HT1080 (cell line): ENCODE measurements around the gene GLRX5. TPM values are rescaled to one million over a fixed set of nuclear protein-coding genes. Genes with fewer than 3 reads are reported as not detected.

Experiments
- DNase-seq: peaks from one replicate; pipeline ENCODE4 v3.0.0-alpha.2; 2015; ENCODE audit warnings: low read depth
- polyA plus RNA-seq, 2 experiments: library from polyadenylated mRNA; depleted of rRNA; stranded (reverse); fragments of >200 nt; gene quantifications; 2 replicates each; pipeline ENCODE4 v1.2.3, GENCODE V29; 2015
- total RNA-seq: library from RNA; depleted of rRNA; stranded (reverse); fragments of >200 nt; shearing (Covaris generic); gene quantifications from 2 replicates; pipeline ENCODE4 v1.2.3, GENCODE V29; 2014; rRNA removed

Gene GLRX5
- total RNA-seq = 112 and 114 TPM in 2 replicates
- polyA plus RNA-seq (2015; cell fraction: cytosol; rRNA removed) = 65.5 and 67.0 TPM in 2 replicates
- 14.3 and 14.4 TPM in 2 replicates for polyA plus RNA-seq (2015; cell fraction: nucleus; rRNA removed)

DNA sequence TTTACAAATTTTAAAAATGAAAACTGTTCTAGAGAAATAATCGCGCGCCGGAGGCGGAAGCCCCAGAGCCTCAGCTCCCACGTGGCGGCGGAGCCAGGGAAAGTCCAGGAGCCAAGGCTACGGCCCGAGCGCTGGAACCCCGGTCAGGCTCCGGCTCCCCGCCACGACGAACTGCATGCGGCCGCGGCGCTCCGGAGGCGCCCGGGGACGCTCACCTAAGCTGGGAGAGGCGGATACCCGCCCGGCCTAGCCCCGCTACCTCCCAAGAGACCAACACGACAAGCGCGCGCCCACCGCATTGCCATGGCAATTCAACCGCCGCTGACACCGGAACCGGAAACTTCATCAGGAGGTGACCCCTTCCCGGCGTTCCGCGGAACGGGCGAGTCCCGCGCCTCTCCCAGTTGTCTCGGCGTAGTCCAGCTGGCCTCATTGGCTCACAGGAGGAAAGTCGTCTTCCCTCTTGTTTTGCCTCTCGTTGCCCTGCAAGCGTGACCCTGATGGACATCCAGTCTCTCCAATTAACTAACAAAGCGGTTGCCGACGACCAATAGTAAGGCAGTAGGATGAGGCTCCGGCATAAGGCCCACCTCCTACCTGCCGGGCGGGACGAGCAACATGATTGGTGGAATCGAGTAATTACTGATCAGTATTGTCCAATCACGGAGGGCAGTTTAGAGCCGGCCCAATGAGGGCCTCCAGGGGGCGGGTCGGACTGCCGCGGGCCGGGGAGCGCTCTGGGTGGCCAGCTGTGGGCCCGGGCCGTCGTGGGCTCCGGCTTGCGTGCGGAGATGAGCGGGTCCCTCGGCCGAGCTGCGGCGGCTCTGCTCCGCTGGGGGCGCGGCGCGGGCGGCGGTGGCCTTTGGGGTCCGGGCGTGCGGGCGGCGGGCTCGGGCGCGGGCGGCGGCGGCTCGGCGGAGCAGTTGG is at the start of gene GLRX5:
Gene GLRX5 (plus strand): TSS at position 752 of the 927 bp plus-strand sequence. CDS start 40 bp downstream, at position 792.
- peak; percentile 100 for DNase-seq

DNA sequence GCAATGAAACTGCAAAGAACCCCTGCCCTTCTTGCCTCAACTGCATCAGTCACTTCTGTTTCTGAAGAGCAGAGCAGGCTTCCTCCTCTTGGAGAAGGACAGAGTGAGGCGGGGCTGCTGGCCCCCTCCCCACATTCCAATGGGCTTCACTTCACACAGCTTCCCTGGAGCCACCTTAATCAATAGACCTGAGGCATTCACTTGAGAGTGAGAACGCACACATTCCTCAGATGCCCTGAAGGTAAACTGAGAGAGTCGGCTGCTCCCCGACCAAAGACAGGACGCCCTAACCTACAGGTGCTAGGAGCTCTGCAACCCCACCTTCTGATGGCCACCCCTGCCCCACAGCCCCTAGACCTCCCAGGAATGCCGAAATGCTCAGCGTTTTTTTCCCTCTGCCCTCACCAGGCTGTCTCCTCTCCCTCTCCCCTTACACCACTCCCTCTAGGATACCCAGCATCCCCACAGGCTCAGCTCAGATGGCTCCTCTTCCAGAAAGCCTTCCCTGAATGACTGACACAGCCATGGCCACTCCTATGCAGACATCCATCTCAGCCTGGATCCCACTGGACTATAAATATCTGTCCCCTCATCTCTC is 49.5 kb upstream of the GLRX5 start:
- no peak for DNase-seq

DNA sequence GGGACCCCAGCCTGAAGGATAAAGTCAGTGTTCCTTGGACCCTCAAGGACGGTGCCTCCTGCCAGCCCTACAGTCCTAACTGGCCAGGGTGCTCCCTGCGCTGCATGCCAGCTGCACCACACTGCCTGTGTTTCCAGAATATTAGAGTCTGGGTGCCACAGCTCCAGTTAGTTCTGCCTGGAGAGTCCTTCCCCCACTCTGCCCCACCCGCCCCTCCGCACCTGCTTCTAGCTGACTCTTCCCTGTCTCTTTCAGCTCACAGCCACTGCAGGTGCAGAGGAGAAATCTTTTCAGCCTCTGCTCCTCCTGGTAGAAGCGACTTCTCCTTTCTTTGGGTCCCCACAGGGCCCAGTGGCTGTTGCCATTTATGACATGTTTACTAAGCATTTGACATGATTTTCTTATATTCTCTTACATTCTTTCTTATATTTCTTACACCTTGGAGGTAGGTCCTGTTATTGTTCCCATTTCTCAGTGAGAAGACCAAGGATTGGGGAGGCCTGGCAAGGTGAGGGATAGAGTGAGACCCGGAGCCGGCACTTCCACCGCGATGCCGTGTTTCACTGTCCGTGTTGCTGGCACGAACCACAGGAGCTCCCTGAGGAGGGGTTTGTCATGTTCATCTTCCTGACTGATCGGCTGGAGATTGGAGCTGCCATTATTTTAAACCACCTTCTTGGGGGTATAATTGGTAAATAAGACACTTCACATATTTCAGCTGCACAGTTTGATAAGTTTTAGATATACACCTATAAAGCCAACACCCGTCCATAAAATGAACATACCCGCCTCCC is 47.8 kb upstream of the GLRX5 start:
- DNase-seq = no peak

- no peak for DNase-seq
These were observed 47.2 kb upstream of the GLRX5 start for GRCh38 chr14:95487669-95488084.

- DNase-seq = no peak
These were observed 46.3 kb upstream of the GLRX5 start for GRCh38 chr14:95488376-95489213.

DNA sequence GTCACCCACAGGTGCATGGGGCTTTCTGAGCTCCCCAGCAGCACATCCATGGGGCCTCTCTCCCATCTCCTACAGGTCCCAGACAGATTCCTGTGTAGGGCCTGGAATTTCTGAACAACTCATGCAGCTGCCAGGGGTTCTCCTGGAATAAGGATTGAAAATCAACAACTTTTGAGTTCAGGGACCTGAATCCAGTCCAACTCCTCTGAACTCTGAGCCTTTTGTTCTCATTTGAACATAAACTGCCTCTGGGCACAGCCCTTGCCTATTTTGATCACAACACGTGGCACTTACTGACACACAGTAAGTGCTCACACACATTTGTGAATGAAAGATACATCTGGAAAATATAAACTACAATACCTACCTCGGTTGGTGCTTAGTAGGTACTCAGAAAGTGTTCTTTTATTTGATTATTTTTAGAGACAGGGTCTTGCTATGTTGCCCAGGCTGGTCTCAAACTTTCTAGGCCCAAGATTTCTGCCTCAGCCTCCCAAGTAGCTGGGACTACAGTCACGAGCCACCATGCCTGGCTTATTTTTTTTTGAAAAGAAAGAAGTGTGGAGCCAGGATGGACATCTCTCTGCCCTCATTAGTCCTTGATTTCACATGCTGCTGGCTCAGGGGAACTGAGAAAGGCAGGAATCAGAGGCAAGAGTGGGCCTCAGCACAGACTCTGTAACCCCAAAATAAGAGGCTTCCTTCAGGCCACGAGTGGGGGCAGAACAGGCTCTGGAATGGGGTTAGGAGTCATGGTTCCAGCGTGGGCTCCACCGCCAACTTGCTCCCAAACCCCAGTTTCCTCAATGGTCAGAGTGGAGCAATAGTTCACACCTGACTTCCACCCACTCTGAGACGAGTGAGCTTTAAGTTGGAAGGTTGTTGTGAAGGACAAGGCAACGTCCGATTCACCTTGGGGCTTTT is 45.4 kb upstream of the GLRX5 start:
- no peak for DNase-seq

GRCh38 chr14:95490138-95490509 is 44.7 kb upstream of the GLRX5 start:
- no peak for DNase-seq

DNA sequence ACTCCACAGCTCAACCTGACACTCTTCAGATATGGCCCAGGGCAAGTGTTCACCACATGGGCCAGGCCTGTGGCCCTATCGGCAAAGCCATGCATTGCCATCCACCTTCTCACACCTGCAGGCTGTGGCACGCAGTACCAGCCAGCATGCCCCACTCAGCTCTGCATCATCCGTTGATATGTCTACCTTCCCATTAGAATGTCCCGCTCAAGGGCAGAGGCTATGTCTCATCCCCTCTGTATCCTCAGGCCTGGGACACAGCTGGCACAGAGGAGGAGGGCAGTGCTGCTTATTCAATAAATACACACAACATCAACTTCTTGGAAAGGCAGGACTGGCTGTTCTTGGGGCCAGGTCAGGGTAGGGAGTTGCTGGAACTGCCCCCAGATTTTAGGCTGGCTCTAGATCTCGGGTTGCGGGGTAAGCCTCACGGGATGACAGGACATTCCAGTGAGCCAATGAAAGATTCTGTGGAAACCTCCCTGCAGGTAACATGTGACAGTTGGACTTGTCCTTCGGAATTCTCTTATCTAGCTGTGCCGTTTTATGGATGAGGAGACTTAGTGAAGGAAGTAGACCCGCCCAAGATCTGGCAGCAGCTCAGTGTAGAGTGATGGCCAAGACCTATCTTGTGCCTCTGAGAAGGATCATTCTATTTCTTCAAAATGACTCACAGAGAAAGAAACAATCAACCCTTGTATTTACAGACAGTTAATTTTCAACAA is 44.0 kb upstream of the GLRX5 start:
- peak; percentile 67 for DNase-seq

- DNase-seq = no peak
These were observed 42.8 kb upstream of the GLRX5 start for GRCh38 chr14:95491936-95492608.

DNA sequence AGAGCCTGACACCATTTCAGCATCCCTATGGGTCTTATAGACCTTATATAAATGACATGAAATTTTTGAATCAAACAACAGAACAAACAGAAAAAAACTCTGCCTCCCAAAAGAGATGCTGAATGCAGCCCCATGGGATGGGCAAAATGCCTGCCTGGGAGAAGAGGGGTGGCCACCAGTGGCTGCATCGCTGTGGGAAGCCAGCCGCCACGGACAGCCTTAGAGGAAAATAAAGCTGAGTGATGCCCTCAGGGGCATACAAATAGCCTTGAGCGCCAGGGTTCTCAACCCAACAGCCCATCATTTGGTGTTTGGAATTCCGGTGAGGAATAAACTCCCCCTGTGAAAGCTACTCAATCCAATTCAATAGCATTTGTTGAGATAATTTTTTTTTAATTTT is 41.3 kb upstream of the GLRX5 start:
- no peak for DNase-seq

DNA sequence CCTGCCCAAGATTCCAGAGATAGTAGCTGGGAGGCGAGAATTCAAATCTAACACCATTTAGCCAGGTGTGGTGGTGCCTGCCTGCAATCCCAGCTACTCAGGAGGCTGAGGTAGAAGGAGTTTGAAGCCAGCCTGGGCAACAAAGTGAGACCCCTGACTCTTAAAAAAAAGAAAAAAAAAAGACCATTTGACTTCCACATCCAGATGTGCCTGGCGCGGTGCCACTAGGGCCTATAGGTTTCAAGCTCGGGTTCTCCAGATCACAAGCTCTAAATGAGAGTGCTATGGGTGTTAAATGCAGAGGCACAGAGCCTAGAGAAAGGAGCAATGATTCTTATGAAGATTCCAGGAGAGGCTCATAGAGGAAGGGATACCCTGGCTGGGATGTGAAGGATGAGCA is 40.9 kb upstream of the GLRX5 start:
- no peak for DNase-seq

DNA sequence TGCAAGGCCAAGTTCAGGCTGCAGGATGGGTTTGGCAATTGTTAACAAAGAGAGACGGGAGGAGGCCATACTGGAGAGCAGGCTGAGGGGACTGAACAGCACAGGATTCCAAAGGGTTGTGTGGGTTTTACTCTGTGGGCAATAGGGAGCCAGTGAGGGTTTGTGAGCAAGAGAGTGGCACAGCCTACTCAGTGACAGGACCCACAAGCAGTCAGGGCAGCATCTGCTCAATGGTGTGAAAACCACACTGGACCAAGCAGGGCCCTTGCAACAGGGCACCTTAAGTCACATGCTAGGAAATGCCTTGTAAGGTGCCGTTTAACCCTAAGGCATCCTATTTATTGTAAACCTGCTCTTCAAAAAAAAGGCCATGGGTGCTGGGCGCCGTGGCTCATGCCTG is 40.4 kb upstream of the GLRX5 start:
- no peak for DNase-seq

- DNase-seq = no peak
These were observed 39.8 kb upstream of the GLRX5 start for GRCh38 chr14:95495076-95495475.

- DNase-seq = peak; percentile 21
These were observed 39.3 kb upstream of the GLRX5 start for GRCh38 chr14:95495538-95496025.

DNA sequence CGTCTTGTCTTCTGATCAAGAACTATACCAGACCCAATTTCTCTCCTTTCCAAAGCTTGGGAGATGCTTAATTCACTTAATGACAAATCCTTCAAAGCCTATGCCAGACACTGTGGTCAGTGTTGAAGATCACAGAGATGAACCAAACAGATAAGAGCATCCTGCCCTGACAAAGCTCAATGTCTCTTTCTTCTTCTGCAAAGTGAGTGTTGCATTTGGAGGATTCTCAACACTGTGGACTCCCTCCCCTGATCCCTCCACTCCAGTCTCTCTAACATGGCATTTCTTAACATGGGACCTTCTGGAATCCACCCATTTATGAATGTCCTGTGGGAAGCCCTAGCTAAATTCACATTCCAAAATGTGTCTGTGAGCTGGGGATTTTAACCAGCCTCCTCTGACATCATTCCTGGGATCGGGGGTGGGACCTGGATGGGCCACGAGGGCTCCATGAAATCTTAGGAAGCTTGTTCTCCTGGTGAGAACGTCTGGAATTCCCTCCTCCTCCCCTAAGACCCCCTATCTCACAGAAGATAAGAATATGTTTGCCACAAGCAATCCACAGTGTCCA is 38.7 kb upstream of the GLRX5 start:
- peak; percentile 10 for DNase-seq

GRCh38 chr14:95496690-95497259 is 38.1 kb upstream of the GLRX5 start:
- DNase-seq = peak; percentile 74

- no peak for DNase-seq
These were observed 37.3 kb upstream of the GLRX5 start for GRCh38 chr14:95497561-95498011.
